Hepatocyte (in vitro differentiated cells): ENCODE results near the gene VAV2.

Source experiments
- EZH2 ChIP-seq: fragments of 200-600 bp; sonication (generic); IDR thresholded peaks from 2 replicates; pipeline ENCODE4 v1.6.1; 2016; ENCODE audit warnings: antibody characterized with exemption, mild to moderate bottlenecking, borderline replicate concordance
- TF ChIP-seq, protein P1 (sequence below): fragments of 200-600 bp; sonication (generic); IDR thresholded peaks from 2 replicates; pipeline ENCODE4 v1.5.1; 2016; ENCODE audit warnings: antibody characterized with exemption, mild to moderate bottlenecking; ENCODE audit not compliant: poor library complexity

- TF ChIP-seq, protein P1, sequence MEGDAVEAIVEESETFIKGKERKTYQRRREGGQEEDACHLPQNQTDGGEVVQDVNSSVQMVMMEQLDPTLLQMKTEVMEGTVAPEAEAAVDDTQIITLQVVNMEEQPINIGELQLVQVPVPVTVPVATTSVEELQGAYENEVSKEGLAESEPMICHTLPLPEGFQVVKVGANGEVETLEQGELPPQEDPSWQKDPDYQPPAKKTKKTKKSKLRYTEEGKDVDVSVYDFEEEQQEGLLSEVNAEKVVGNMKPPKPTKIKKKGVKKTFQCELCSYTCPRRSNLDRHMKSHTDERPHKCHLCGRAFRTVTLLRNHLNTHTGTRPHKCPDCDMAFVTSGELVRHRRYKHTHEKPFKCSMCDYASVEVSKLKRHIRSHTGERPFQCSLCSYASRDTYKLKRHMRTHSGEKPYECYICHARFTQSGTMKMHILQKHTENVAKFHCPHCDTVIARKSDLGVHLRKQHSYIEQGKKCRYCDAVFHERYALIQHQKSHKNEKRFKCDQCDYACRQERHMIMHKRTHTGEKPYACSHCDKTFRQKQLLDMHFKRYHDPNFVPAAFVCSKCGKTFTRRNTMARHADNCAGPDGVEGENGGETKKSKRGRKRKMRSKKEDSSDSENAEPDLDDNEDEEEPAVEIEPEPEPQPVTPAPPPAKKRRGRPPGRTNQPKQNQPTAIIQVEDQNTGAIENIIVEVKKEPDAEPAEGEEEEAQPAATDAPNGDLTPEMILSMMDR: no peak
- no peak for TF ChIP-seq EZH2
These were observed 276.7 kb downstream of the VAV2 start for GRCh38 chr9:133715295-133715865.
